HuH-7 (cell line): Measurements from ENCODE around the gene SOX18.

Experiments used
- DNase-seq: peaks from one replicate; pipeline ENCODE4 v3.0.0; 2011; ENCODE audit warnings: low spot score

SOX18 gene

GRCh38 chr20:64080813-64081623, 31.6 kb upstream of the SOX18 start:
- no peak for DNase-seq

- no peak for DNase-seq
Observed at GRCh38 chr20:64080013-64080812, 30.8 kb upstream of the SOX18 start, which contains the start of gene OPRL1. OPRL1 (plus strand) TSS chr20:64080082; CDS start chr20:64092721, 12,639 bp downstream.

GRCh38 chr20:64079273-64080012, 30.0 kb upstream of the SOX18 start, which contains the start of gene RGS19:
RGS19 (minus strand) TSS chr20:64079518; CDS start chr20:64076886, 2,632 bp downstream.
- DNase-seq: peak; percentile 87

- no peak for DNase-seq
Observed at GRCh38 chr20:64078934-64079272, 29.5 kb upstream of the SOX18 start.

- DNase-seq: no peak
Observed at GRCh38 chr20:64077876-64078551, 28.6 kb upstream of the SOX18 start.

GRCh38 chr20:64077541-64077875, 28.1 kb upstream of the SOX18 start:
- no peak for DNase-seq

GRCh38 chr20:64077094-64077493, 27.7 kb upstream of the SOX18 start:
- DNase-seq: no peak

- DNase-seq: no peak
Observed at GRCh38 chr20:64076061-64076997, 26.9 kb upstream of the SOX18 start.

GRCh38 chr20:64075556-64075955, 26.1 kb upstream of the SOX18 start:
- no peak for DNase-seq

- DNase-seq: no peak
Observed at GRCh38 chr20:64074963-64075362, 25.5 kb upstream of the SOX18 start.

GRCh38 chr20:64074184-64074789, 24.8 kb upstream of the SOX18 start:
- DNase-seq: no peak

GRCh38 chr20:64073476-64074183, 24.2 kb upstream of the SOX18 start:
- DNase-seq: no peak

- no peak for DNase-seq
Observed at GRCh38 chr20:64072498-64073063, 23.1 kb upstream of the SOX18 start.

GRCh38 chr20:64071341-64072332, 22.2 kb upstream of the SOX18 start:
- no peak for DNase-seq

- DNase-seq: no peak
Observed at GRCh38 chr20:64070244-64070993, 21.0 kb upstream of the SOX18 start.

GRCh38 chr20:64069614-64070243, 20.3 kb upstream of the SOX18 start:
- DNase-seq: peak; percentile 97

- DNase-seq: no peak
Observed at GRCh38 chr20:64069209-64069613, 19.8 kb upstream of the SOX18 start.
